Posterior cingulate gyrus (tissue), 11 donors: ENCODE measurements around the gene KPNB1.

Experiments used
- DNase-seq, 10 donors: peaks; one replicate each; pipeline versions ENCODE4 v3.0.0 to v3.0.0-alpha.2; 2020 to 2021; ENCODE audit warnings: mixed read lengths in 3 of 10
- intact Hi-C: fragments of 100-400 bp; cut with DNase I; formaldehyde crosslinking; loops from one replicate; pipeline ENCODE4 v1.15.1; 2023

KPNB1 gene

GRCh38 chr17:47649153-47649971 is at the start of gene KPNB1:
TSS of gene KPNB1 (plus strand) at chr17:47649919. CDS start at chr17:47650245, 326 bp downstream.
- peak; percentile 99 to 100 (median 100) for DNase-seq
- intact Hi-C loops, result no loop called here

- DNase-seq, result no peak
- intact Hi-C loops, result no loop called here
Observed at GRCh38 chr17:47603830-47604597, 45.7 kb upstream of the KPNB1 start.

GRCh38 chr17:47604598-47604927 is 45.2 kb upstream of the KPNB1 start:
- intact Hi-C loops, result no loop called here
- no peak for DNase-seq

GRCh38 chr17:47605011-47605410 is 44.7 kb upstream of the KPNB1 start:
- DNase-seq, result no peak
- intact Hi-C loops, result no loop called here

GRCh38 chr17:47607481-47607880 is 42.2 kb upstream of the KPNB1 start:
- intact Hi-C loops, result no loop called here
- no peak for DNase-seq

GRCh38 chr17:47611372-47612350 is 38.1 kb upstream of the KPNB1 start:
- DNase-seq, result peak in 1 of 10 donors; percentile 35
- intact Hi-C loops, result loop anchor here (10.0 kb wide), 3 partner anchors 117 to 387 kb away; no protein-coding TSS in a partner anchor

GRCh38 chr17:47615766-47616424 is 33.8 kb upstream of the KPNB1 start:
- intact Hi-C loops, result loop anchor here (10.0 kb wide), 3 partner anchors 121 to 391 kb away; no protein-coding TSS in a partner anchor
- no peak for DNase-seq

GRCh38 chr17:47618410-47618809 is 31.3 kb upstream of the KPNB1 start:
- DNase-seq, result no peak
- intact Hi-C loops, result loop anchor here (10.0 kb wide), 3 partner anchors 124 to 394 kb away; no protein-coding TSS in a partner anchor

- DNase-seq, result peak in 1 of 10 donors; percentile 24
- intact Hi-C loops, result no loop called here
Observed at GRCh38 chr17:47620503-47621245, 29.0 kb upstream of the KPNB1 start.

- peak in 9 of 10 donors; percentile 15 to 95 (median 68) for DNase-seq
- intact Hi-C loops, result no loop called here
Observed at GRCh38 chr17:47621293-47622179, 28.2 kb upstream of the KPNB1 start.

GRCh38 chr17:47622180-47622549 is 27.6 kb upstream of the KPNB1 start:
- intact Hi-C loops, result no loop called here
- no peak for DNase-seq

- intact Hi-C loops, result no loop called here
- DNase-seq, result no peak
Observed at GRCh38 chr17:47624727-47625068, 25.0 kb upstream of the KPNB1 start.

GRCh38 chr17:47628014-47628566 is 21.6 kb upstream of the KPNB1 start:
- intact Hi-C loops, result no loop called here
- DNase-seq, result no peak

GRCh38 chr17:47629826-47630225 is 19.9 kb upstream of the KPNB1 start:
- intact Hi-C loops, result no loop called here
- no peak for DNase-seq

GRCh38 chr17:47630614-47631013 is 19.1 kb upstream of the KPNB1 start:
- DNase-seq, result no peak
- intact Hi-C loops, result no loop called here

- intact Hi-C loops, result no loop called here
- DNase-seq, result no peak
Observed at GRCh38 chr17:47632991-47633390, 16.7 kb upstream of the KPNB1 start.

- intact Hi-C loops, result no loop called here
Observed at GRCh38 chr17:47633996-47634395, 15.7 kb upstream of the KPNB1 start.

GRCh38 chr17:47634870-47635269 is 14.8 kb upstream of the KPNB1 start:
- intact Hi-C loops, result no loop called here
- no peak for DNase-seq

More at GRCh38 chr17:47633996-47634395, 15.7 kb upstream of the KPNB1 start:
- DNase-seq, result no peak
